IPS-15b (cell line): ENCODE measurements around the gene CTR9.
"Not testable (repeated sequence)": the region's sequence is repeated elsewhere in the genome, so short reads cannot be mapped to it uniquely, and the experiment has no call there.

Source experiments
- H3K27me3 ChIP-seq: one replicate; pipeline ENCODE4 v1.6.1; 2013; ENCODE audit warnings: low read length; ENCODE audit not compliant: control insufficient read depth, insufficient read depth
- H3K36me3 ChIP-seq: one replicate; pipeline ENCODE4 v1.6.1; 2013; ENCODE audit warnings: low read length; ENCODE audit not compliant: control insufficient read depth, insufficient read depth
- H3K4me1 ChIP-seq: one replicate; pipeline ENCODE4 v1.6.1; 2013; ENCODE audit warnings: mild to moderate bottlenecking, low read length; ENCODE audit not compliant: control insufficient read depth, insufficient read depth
- H3K4me3 ChIP-seq: one replicate; pipeline ENCODE4 v1.5.1; 2013; ENCODE audit warnings: low read depth, low read length
- H3K9ac ChIP-seq: one replicate; pipeline ENCODE4 v1.6.1; 2013; ENCODE audit warnings: low read depth, mild to moderate bottlenecking, low read length
- H3K9me3 ChIP-seq: one replicate; pipeline ENCODE4 v1.6.1; 2013; ENCODE audit warnings: mild to moderate bottlenecking, low read length; ENCODE audit not compliant: control insufficient read depth, insufficient read depth

CTR9 gene

GRCh38 chr11:10808235-10808552, 57.1 kb downstream of the CTR9 start:
- no peaks in the 10 kb centered on the region for H3K9me3 ChIP-seq
- peak overlapping the region; percentile 99 for H3K9ac ChIP-seq
- H3K4me1 ChIP-seq: peaks cover 3% of the 10 kb centered on the region
- peaks cover 35% of the 10 kb centered on the region for H3K36me3 ChIP-seq
- peak overlapping the region; percentile 95 for H3K4me3 ChIP-seq
- H3K27me3 ChIP-seq: no peaks in the 10 kb centered on the region

GRCh38 chr11:10808553-10809372, 57.7 kb downstream of the CTR9 start, which contains the start of gene EIF4G2:
EIF4G2 (minus strand) TSS chr11:10808926.
- peak within 1 kb of the TSS; percentile 99 for H3K9ac ChIP-seq
- H3K4me3 ChIP-seq: peak within 1 kb of the TSS; percentile 96
- H3K36me3 ChIP-seq: peaks cover 29% of the 10 kb centered on the region

GRCh38 chr11:10809373-10810160, 58.5 kb downstream of the CTR9 start:
- Histone ChIP-seq H3K9me3 (no peaks in the 10 kb centered on the region), H3K36me3 (peaks cover 21% of the 10 kb centered on the region), H3K9ac (peak overlapping the region; percentile 93), H3K4me1 (peaks cover 3% of the 10 kb centered on the region), H3K4me3 (peak overlapping the region; percentile 96), H3K27me3 (no peaks in the 10 kb centered on the region)

More at GRCh38 chr11:10808553-10809372, 57.7 kb downstream of the CTR9 start, which contains the start of gene EIF4G2:
- peaks cover 3% of the 10 kb centered on the region for H3K4me1 ChIP-seq
- H3K9me3 ChIP-seq: no peaks in the 10 kb centered on the region
- no peaks in the 10 kb centered on the region for H3K27me3 ChIP-seq

GRCh38 chr11:10813945-10814344, 62.9 kb downstream of the CTR9 start:
- Histone ChIP-seq H3K36me3 (no peaks in the 10 kb centered on the region), H3K9me3 (no peaks in the 10 kb centered on the region), H3K27me3 (no peaks in the 10 kb centered on the region), H3K9ac (no peak overlapping the region), H3K4me1 (peaks cover 3% of the 10 kb centered on the region), H3K4me3 (no peak overlapping the region)

- Histone ChIP-seq H3K9ac (no peak overlapping the region), H3K4me3 (no peak overlapping the region), H3K36me3 (no peaks in the 10 kb centered on the region), H3K4me1 (no peaks in the 10 kb centered on the region), H3K27me3 (no peaks in the 10 kb centered on the region), H3K9me3 (no peaks in the 10 kb centered on the region)
Observed at GRCh38 chr11:10818594-10818993, 67.5 kb downstream of the CTR9 start.

GRCh38 chr11:10822491-10822890, 71.4 kb downstream of the CTR9 start:
- H3K9ac ChIP-seq, H3K36me3 ChIP-seq, H3K4me3 ChIP-seq, H3K27me3 ChIP-seq, H3K9me3 ChIP-seq, H3K4me1 ChIP-seq: not testable (repeated sequence)

GRCh38 chr11:10823152-10823579, 72.1 kb downstream of the CTR9 start:
- H3K4me1 ChIP-seq: no peaks in the 10 kb centered on the region
- H3K36me3 ChIP-seq: no peaks in the 10 kb centered on the region
- H3K4me3 ChIP-seq: no peak overlapping the region
- no peaks in the 10 kb centered on the region for H3K9me3 ChIP-seq
- no peak overlapping the region for H3K9ac ChIP-seq
- H3K27me3 ChIP-seq: no peaks in the 10 kb centered on the region

- no peaks in the 10 kb centered on the region for H3K9me3 ChIP-seq
- H3K9ac ChIP-seq: no peak overlapping the region
- no peak overlapping the region for H3K4me3 ChIP-seq
- H3K36me3 ChIP-seq: no peaks in the 10 kb centered on the region
- no peaks in the 10 kb centered on the region for H3K4me1 ChIP-seq
- H3K27me3 ChIP-seq: no peaks in the 10 kb centered on the region
Observed at GRCh38 chr11:10824888-10825287, 73.8 kb downstream of the CTR9 start.

GRCh38 chr11:10828402-10828801, 77.4 kb downstream of the CTR9 start:
- no peaks in the 10 kb centered on the region for H3K27me3 ChIP-seq
- H3K9me3 ChIP-seq: no peaks in the 10 kb centered on the region
- H3K36me3 ChIP-seq: no peaks in the 10 kb centered on the region
- H3K9ac ChIP-seq: no peak overlapping the region
- H3K4me3 ChIP-seq: no peak overlapping the region
- no peaks in the 10 kb centered on the region for H3K4me1 ChIP-seq

- no peaks in the 10 kb centered on the region for H3K36me3 ChIP-seq
Observed at GRCh38 chr11:10829139-10829538, 78.1 kb downstream of the CTR9 start.

More at GRCh38 chr11:10829139-10829538, 78.1 kb downstream of the CTR9 start:
- H3K9me3 ChIP-seq: no peaks in the 10 kb centered on the region
- no peak overlapping the region for H3K9ac ChIP-seq
- H3K4me1 ChIP-seq: no peaks in the 10 kb centered on the region
- H3K4me3 ChIP-seq: no peak overlapping the region
- H3K27me3 ChIP-seq: no peaks in the 10 kb centered on the region
